Activated T-cell treated with anti-CD3 and anti-CD28 coated beads, Interleukin-2, amount 50 U/mL, for 4 hours (primary cell): ENCODE measurements around the gene CTXN2. TPM values are rescaled to one million over a fixed set of nuclear protein-coding genes. Genes with fewer than 3 reads are reported as not detected.

ENCODE experiments used
- ATAC-seq, 2 donors: fragments of 200-7000 bp; cut with Tn5 transposase; one replicate each; pipeline ENCODE4 v1.10.0; 2021
- DNase-seq: peaks from one replicate; pipeline ENCODE4 v3.0.0-alpha.2; 2020
- H3K27me3 Mint-ChIP-seq: one replicate; pipeline ENCODE4 v1.8.0; 2021; ENCODE audit warnings: low read depth, mixed read lengths
- H3K36me3 Mint-ChIP-seq: one replicate; pipeline ENCODE4 v1.8.0; 2022; ENCODE audit warnings: mixed read lengths; ENCODE audit not compliant: insufficient read depth
- H3K4me1 Mint-ChIP-seq: one replicate; pipeline ENCODE4 v1.8.0; 2021; ENCODE audit warnings: low read depth, mixed read lengths
- H3K4me3 Mint-ChIP-seq: one replicate; pipeline ENCODE4 v1.8.0; 2021; ENCODE audit warnings: mild to moderate bottlenecking, moderate library complexity, mixed read lengths
- H3K9me3 Mint-ChIP-seq: one replicate; pipeline ENCODE4 v1.8.0; 2021; ENCODE audit warnings: mixed read lengths
- total RNA-seq, 3 donors: library from RNA; stranded (reverse); gene quantifications; one replicate each; pipeline ENCODE4 v1.2.1, GENCODE V29; 2021

The CTXN2 gene
- total RNA-seq = not detected

DNA sequence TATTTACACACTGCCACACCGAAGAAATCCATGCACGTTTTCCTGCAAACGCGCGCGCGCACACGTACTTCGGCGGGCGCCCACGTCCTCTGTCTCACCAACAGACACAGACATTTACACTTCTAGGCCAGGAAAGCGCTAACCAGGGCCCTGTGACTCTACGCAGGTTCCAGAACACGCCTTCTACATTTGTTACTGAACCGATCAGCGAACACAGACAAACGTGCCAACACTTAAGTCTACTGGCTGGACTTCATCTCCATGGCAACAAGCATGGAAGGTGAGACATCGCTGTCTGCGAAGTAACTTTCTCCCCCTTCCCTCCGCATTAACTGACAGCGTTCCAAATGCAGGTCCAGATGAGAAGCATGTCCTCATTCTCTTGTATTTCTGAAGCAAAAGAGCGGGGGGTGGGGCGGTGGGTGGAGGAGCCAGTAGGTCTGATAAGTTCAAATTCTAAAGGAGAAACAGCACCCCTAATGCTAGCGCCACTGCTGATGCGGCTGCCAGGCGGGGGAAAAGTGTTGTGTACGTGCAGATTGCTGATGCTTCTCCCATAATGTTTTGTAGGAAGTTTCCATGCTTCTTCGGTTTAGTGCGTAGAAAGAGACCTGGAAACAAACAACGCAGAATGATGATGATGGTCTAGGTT lies at the start of gene CTXN2:
TSS of gene CTXN2 (plus strand) at position 92 of the 652 bp plus-strand sequence. CDS start 9,636 bp downstream, outside the sequence.
- ATAC-seq (no peak), DNase-seq (no peak)
- Mint-ChIP-seq H3K4me1 (peaks cover 2% of the 10 kb centered on the region), H3K4me3 (no peak within 1 kb of the TSS), H3K27me3 (peaks cover 31% of the 10 kb centered on the region), H3K36me3 (no peaks in the 10 kb centered on the region), H3K9me3 (peaks cover 3% of the 10 kb centered on the region)

DNA sequence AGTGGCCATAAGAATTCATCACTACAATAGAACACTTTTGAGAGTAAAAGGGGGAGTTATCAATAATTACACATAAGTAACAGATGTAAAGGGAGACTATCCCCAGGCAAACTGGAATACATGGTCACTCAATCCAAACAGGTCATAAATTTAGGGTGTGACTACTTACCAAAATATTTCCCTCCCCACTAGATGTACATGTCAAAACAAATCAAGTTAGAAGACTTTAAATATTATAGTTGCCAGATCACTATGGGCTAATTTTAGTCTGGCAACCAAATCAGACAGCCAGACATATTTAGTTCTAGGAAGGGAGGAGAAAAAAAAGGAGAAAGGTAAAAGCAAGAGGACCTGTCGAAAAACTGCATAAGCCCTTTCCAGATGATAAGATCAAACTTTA lies 47.6 kb upstream of the CTXN2 start:
- DNase-seq (no peak), ATAC-seq (no peak)
- no peak overlapping the region for H3K4me3 Mint-ChIP-seq
- H3K9me3 Mint-ChIP-seq = no peaks in the 10 kb centered on the region
- H3K27me3 Mint-ChIP-seq = no peaks in the 10 kb centered on the region
- H3K36me3 Mint-ChIP-seq = no peaks in the 10 kb centered on the region
- no peaks in the 10 kb centered on the region for H3K4me1 Mint-ChIP-seq

DNA sequence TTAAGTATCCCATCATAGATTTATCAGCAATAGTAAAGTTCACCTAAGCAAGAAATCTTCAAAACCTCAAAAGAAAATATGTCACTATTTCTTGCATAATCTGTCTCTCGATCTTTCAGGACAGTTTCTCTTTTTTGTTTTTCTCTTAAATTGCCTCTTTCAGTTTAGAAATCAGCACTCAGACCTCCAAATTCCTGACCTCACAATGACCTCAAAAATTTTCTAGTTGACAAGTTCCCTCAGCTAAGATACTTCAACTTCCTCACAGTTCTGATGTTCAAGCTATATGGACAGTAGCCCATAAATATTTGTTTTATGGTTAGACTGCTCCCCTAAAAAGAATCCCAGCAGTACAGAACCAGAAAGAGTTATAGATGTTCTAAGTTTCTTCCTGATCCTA lies 46.6 kb upstream of the CTXN2 start:
- Mint-ChIP-seq H3K4me1 (no peaks in the 10 kb centered on the region), H3K4me3 (no peak overlapping the region), H3K9me3 (no peaks in the 10 kb centered on the region), H3K27me3 (no peaks in the 10 kb centered on the region), H3K36me3 (peaks cover 2% of the 10 kb centered on the region)
- no peak for DNase-seq
- no peak for ATAC-seq

DNA sequence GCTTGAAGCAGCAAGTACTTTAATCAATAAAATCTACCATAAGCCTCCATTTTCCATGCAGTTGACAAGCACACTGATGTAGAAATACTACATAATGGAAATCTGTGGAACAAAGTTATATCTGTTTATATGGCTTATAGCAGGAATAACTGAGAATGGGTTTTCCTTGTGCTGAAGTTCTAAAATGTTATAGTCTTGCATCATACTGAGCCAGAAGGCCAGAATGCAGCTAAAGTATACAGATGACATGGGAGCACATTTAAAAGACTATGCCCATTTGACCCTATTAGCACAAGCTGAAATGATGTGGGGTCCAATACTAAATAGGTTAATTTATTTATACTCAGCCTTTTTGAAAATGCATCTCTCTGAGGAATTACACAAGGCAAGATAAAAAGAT lies 45.5 kb upstream of the CTXN2 start:
- H3K4me3 Mint-ChIP-seq = no peak overlapping the region
- H3K36me3 Mint-ChIP-seq = peaks cover 3% of the 10 kb centered on the region
- no peaks in the 10 kb centered on the region for H3K9me3 Mint-ChIP-seq
- no peaks in the 10 kb centered on the region for H3K4me1 Mint-ChIP-seq
- no peak for DNase-seq
- no peak for ATAC-seq
- H3K27me3 Mint-ChIP-seq = no peaks in the 10 kb centered on the region

DNA sequence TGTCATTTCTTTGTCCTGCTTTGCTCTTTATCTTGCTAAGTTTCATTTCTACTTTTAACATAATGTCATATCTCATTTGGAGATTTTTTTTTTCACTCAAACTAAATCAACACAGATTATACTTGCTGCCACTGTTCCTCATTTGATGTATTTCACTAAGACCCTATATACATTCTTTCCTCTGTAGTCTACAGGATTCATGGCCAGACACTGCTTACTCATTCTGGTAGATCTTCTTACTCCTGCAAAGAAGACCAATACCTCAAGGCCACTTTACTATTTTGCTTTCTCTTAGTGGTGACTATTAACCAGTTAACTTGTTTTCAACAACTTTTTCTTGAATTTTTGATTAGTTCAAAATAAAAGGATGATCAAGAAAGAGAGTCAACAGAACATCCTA lies 44.1 kb upstream of the CTXN2 start:
- no peak for DNase-seq
- no peak overlapping the region for H3K4me3 Mint-ChIP-seq
- H3K36me3 Mint-ChIP-seq = peaks cover 12% of the 10 kb centered on the region
- no peaks in the 10 kb centered on the region for H3K9me3 Mint-ChIP-seq
- H3K4me1 Mint-ChIP-seq = no peaks in the 10 kb centered on the region
- no peaks in the 10 kb centered on the region for H3K27me3 Mint-ChIP-seq
- ATAC-seq = no peak

DNA sequence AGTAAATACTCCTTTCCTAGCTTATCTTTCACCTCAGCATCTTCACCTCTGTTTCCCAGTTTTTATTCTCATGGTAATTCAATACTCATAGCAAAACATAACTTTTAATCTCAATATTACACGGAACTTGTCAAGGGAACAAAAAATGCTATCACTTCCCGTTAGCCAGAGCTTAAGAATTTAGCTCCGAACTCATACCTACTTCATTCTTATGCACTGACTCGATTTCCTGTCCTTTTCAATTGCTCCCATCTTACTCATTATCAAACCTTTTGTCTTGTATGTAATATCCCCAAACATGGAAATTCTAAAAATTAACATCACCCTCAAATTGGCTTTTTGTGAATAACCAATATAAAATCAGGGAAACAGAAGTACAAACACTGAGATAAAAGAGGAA lies 41.6 kb upstream of the CTXN2 start:
- H3K4me1 Mint-ChIP-seq = no peaks in the 10 kb centered on the region
- H3K4me3 Mint-ChIP-seq = no peak overlapping the region
- DNase-seq (no peak), ATAC-seq (no peak)
- no peaks in the 10 kb centered on the region for H3K9me3 Mint-ChIP-seq
- peaks cover 12% of the 10 kb centered on the region for H3K36me3 Mint-ChIP-seq
- no peaks in the 10 kb centered on the region for H3K27me3 Mint-ChIP-seq

DNA sequence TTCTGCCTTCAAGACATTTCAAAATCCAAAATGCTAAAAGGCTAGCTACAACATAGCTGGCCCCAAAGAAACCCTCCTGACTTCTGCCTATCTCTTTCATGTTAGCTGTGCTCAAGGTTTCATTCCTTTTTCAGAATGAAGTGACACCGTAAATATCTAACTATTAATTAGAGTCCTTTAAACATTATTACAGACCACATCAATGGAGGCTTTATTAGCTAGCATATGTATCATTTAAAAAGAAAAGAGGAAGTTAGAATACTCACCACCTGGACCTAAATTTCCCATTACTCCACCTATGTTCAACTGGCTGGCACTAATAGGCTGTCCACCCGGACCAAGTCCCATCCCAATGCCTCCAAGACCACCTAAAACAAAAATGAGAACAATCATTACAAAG lies 37.9 kb upstream of the CTXN2 start:
- H3K9me3 Mint-ChIP-seq = no peaks in the 10 kb centered on the region
- no peaks in the 10 kb centered on the region for H3K4me1 Mint-ChIP-seq
- DNase-seq (no peak), ATAC-seq (no peak)
- no peak overlapping the region for H3K4me3 Mint-ChIP-seq
- no peaks in the 10 kb centered on the region for H3K27me3 Mint-ChIP-seq
- H3K36me3 Mint-ChIP-seq = peaks cover 14% of the 10 kb centered on the region

DNA sequence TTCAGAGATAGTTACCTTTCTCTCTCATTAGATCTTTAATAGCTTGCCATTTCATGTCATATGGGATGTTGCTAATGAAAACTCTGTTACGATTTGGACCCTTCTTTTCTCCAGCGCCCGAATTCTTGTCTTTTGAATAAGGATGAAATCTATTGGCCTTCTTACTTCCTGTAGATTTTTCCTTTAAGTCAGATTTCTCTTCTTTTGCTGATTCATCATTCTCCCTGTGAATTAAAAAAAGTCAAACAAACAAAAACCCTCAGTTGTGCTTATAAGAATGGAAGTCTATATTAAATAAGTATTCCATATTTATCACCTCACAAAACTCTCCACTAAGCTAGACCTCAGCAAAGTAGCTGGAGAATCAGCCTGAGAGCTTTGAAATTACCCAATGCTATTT lies 22.8 kb upstream of the CTXN2 start:
- no peaks in the 10 kb centered on the region for H3K4me1 Mint-ChIP-seq
- no peaks in the 10 kb centered on the region for H3K27me3 Mint-ChIP-seq
- ATAC-seq (no peak), DNase-seq (no peak)
- no peak overlapping the region for H3K4me3 Mint-ChIP-seq
- H3K36me3 Mint-ChIP-seq = peaks cover 15% of the 10 kb centered on the region
- no peaks in the 10 kb centered on the region for H3K9me3 Mint-ChIP-seq

DNA sequence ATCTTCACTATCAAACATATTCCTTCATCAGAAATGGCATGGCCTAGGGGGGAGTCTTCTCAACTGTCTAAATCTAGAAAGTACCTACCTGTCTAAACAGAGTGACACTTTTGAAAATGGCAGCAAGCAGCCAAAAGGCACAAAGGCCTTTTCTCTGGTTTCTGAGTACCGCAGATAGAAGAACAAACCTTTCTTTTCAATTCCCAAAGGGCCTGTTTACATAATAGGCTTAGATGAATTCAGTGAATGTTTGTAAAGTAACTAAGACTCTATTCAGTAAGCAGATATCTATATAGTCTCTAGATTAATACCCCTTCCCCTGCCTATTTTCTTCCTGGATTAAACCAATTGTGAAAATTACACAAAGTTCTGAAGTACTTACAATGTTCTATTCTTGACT lies 20.5 kb upstream of the CTXN2 start:
- ATAC-seq (no peak), DNase-seq (no peak)
- H3K27me3 Mint-ChIP-seq = no peaks in the 10 kb centered on the region
- H3K4me1 Mint-ChIP-seq = peaks cover 2% of the 10 kb centered on the region
- H3K4me3 Mint-ChIP-seq = no peak overlapping the region
- H3K9me3 Mint-ChIP-seq = no peaks in the 10 kb centered on the region
- H3K36me3 Mint-ChIP-seq = peaks cover 15% of the 10 kb centered on the region

DNA sequence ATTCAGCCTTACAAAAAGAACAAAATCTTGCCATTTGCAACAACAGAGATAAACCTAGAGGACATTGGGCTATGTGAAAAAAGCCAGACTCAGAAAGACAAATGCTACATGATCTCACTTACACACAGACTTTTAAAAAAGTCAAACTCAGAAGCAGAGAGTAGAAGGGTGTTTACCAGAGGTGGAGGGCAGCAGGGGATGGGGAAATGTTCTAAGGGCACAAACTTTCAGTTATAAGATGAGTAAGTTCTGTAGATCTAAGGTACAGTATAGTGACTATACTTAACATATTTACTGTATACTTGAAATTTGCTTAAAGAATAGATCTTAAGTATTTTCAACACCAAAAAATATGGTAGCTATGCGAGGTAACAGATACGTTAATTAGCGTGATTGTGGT lies 16.3 kb upstream of the CTXN2 start:
- peaks cover 10% of the 10 kb centered on the region for H3K27me3 Mint-ChIP-seq
- no peak overlapping the region for H3K4me3 Mint-ChIP-seq
- peaks cover 14% of the 10 kb centered on the region for H3K4me1 Mint-ChIP-seq
- ATAC-seq (no peak), DNase-seq (no peak)
- no peaks in the 10 kb centered on the region for H3K9me3 Mint-ChIP-seq
- no peaks in the 10 kb centered on the region for H3K36me3 Mint-ChIP-seq

DNA sequence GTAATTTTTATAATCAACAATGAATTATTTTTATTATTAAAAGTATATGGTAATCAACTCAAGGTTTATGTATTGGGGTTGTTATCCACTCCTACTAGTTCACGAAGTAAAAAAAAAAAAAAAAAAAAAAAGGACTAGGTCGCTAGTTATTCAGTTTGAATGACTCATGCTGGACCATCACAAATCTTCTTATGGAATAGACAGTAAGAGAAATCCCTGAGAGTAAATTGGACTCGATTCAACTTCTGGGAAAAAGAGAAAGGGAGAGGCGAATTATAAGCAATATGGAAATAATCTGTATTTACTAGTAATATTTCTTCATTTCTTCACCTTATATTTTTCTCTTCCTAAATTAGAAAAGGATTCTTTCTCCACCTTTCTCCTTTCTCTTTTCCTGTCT lies 15.4 kb upstream of the CTXN2 start:
- DNase-seq = no peak
- Mint-ChIP-seq H3K36me3 (no peaks in the 10 kb centered on the region), H3K27me3 (peaks cover 10% of the 10 kb centered on the region), H3K4me1 (peaks cover 14% of the 10 kb centered on the region), H3K4me3 (no peak overlapping the region), H3K9me3 (no peaks in the 10 kb centered on the region)
- no peak for ATAC-seq

DNA sequence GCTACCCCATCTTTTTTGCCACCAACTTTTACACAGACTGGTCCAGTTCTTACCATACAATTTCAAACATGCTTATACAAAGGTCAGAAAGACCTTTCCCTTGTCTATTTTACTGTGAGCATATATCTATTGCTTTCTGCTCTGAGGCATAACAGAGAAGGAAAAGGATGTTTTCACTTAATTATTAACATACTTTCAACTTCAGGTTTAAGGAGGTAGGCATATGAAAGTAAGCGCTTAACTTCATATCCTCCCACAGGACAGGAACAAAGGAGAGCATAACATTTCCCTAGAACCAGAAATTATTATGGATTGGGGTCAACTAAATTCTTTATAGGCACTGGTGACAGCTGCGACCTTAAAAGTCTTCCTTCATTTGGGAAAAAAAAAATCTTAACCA lies 14.5 kb upstream of the CTXN2 start:
- Mint-ChIP-seq H3K9me3 (no peaks in the 10 kb centered on the region), H3K27me3 (peaks cover 12% of the 10 kb centered on the region), H3K4me3 (peak overlapping the region; percentile 78), H3K4me1 (peaks cover 14% of the 10 kb centered on the region), H3K36me3 (no peaks in the 10 kb centered on the region)
- no peak for ATAC-seq
- DNase-seq = no peak

DNA sequence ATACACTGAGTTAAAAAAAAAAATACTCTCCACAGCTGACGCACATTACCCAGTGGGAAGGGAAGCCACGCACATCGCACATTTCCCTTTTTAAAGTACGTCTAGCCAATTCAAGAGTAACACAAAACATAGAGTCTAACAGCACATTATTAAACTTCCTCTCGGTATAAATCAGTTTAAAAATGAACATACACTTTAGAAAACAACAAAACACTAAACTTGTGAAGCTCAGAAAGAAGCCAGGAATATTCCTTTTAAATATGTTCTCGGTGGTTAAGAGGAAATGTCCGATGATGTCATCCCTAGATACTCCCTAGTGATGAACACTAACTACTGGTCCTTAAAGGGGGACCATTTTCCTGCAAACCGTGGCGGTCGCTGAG lies 14.1 kb upstream of the CTXN2 start:
- ATAC-seq (peak; percentile 62 to 64), DNase-seq (no peak)
- peaks cover 12% of the 10 kb centered on the region for H3K27me3 Mint-ChIP-seq

DNA sequence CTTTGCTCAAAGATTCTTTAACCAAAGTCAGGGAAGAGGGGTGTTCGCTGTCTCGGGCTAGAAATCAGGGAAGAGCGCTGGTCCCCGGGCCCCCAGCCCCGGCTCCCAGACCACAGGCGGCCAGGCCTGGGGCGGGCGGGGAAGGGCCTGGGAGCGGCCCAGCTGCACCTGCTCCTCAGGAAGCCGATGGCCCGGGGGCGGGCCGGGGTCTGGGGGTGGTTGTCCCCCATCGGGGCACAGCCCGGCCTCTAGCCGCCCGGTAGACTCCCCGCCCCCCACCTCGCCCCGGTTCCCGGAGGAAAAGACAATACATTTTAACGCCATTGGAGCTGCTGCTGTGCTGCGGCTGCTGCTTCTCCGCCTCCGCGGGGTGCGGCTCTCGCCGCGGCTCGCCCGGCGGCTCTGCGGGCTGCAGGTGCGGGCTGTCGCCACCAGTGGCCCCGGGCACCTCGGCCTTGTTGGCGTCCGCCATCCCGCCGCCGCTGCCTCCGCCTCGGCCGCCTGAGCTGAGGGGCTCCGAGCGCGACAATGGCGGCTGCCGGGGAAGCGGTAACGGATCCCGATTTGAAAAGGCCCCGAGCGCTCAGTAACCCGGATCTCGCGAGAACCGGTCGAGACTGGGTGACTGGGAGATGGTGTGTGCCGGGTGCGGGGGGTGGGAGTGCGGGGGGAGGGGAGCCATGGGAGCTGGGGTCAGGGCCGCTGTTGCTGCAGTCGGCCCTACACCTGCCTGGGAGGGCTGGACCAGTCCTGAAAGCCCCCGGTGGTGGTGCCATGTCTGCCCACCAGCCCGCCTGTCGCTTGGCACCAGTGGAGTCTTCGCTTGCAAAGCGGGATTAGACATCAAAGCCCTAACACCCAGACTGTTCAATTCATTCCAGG lies 13.5 kb upstream of the CTXN2 start, which contains the start of gene MYEF2:
TSS of gene MYEF2 (minus strand) at position 530 of the 882 bp plus-strand sequence. CDS start at position 472, 58 bp downstream.
- Mint-ChIP-seq H3K36me3 (no peaks in the 10 kb centered on the region), H3K4me3 (peak within 1 kb of the TSS; percentile 78), H3K27me3 (peaks cover 16% of the 10 kb centered on the region), H3K4me1 (peaks cover 14% of the 10 kb centered on the region), H3K9me3 (no peaks in the 10 kb centered on the region)
- peak; percentile 49 for DNase-seq
- ATAC-seq = peak; percentile 83 to 89

More for the DNA sequence above, 14.1 kb upstream of the CTXN2 start:
- H3K4me3 Mint-ChIP-seq = peak overlapping the region; percentile 78
- peaks cover 14% of the 10 kb centered on the region for H3K4me1 Mint-ChIP-seq
- no peaks in the 10 kb centered on the region for H3K36me3 Mint-ChIP-seq
- no peaks in the 10 kb centered on the region for H3K9me3 Mint-ChIP-seq

DNA sequence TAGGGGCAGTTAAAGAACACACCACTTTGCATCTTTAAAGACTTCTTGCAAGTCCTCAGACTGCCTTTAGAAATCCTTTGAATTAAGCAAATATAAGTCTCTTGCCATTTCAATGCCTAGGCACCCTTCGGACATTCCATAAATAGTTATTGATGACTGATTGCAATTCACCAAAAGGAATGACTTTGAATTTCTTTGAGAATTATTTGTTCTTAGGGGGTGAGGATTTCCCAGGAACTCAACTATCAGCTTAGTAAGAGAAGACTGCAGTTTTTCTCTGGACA lies 12.9 kb upstream of the CTXN2 start:
- no peaks in the 10 kb centered on the region for H3K9me3 Mint-ChIP-seq
- no peaks in the 10 kb centered on the region for H3K36me3 Mint-ChIP-seq
- ATAC-seq (no peak), DNase-seq (no peak)
- peaks cover 14% of the 10 kb centered on the region for H3K4me1 Mint-ChIP-seq
- H3K27me3 Mint-ChIP-seq = peaks cover 18% of the 10 kb centered on the region
- H3K4me3 Mint-ChIP-seq = peak overlapping the region; percentile 56
